BLaER1 (cell line): ENCODE data around the gene PDP2.

Experiments used
- H3K27ac ChIP-seq: shearing (Covaris generic); formaldehyde crosslinking; 2 replicates; pipeline ENCODE4 v1.8.1; 2022
- H3K27me3 ChIP-seq: shearing (Covaris generic); formaldehyde crosslinking; 2 replicates; pipeline ENCODE4 v1.8.1; 2022
- H3K36me3 ChIP-seq: shearing (Covaris generic); formaldehyde crosslinking; 2 replicates; pipeline ENCODE4 v1.8.1; 2022
- H3K4me1 ChIP-seq: shearing (Covaris generic); formaldehyde crosslinking; 2 replicates; pipeline ENCODE4 v1.8.1; 2022
- H3K4me2 ChIP-seq: shearing (Covaris generic); formaldehyde crosslinking; 2 replicates; pipeline ENCODE4 v1.8.1; 2022
- H3K4me3 ChIP-seq: shearing (Covaris generic); formaldehyde crosslinking; 2 replicates; pipeline ENCODE4 v1.8.1; 2022
- H3K9ac ChIP-seq: shearing (Covaris generic); formaldehyde crosslinking; 2 replicates; pipeline ENCODE4 v1.8.1; 2022
- H3K9me3 ChIP-seq: shearing (Covaris generic); formaldehyde crosslinking; 2 replicates; pipeline ENCODE4 v1.8.1; 2022
- H4K20me1 ChIP-seq: shearing (Covaris generic); formaldehyde crosslinking; 2 replicates; pipeline ENCODE4 v1.8.1; 2022
- Cebpa-rat ChIP-seq: shearing (Covaris generic); IDR thresholded peaks from 2 replicates; pipeline ENCODE4 v1.8.1; 2022

PDP2 gene

GRCh38 chr16:66880288-66881013 is at the start of gene PDP2:
PDP2 (plus strand) TSS chr16:66880515; CDS start chr16:66884285, 3,770 bp downstream.
- peaks cover 7% of the 10 kb centered on the region for H3K9me3 ChIP-seq
- H3K4me2 ChIP-seq: peak within 1 kb of the TSS; percentile 96
- H3K36me3 ChIP-seq: peaks cover 29% of the 10 kb centered on the region
- H3K4me1 ChIP-seq: peaks cover 91% of the 10 kb centered on the region
- peaks cover 47% of the 10 kb centered on the region for H4K20me1 ChIP-seq
- H3K27ac ChIP-seq: peak within 1 kb of the TSS; percentile 90
- peak within 1 kb of the TSS; percentile 91 for H3K9ac ChIP-seq
- peak within 1 kb of the TSS; percentile 94 for H3K4me3 ChIP-seq
- TF ChIP-seq Cebpa-rat: peak; percentile 41; the same call in 1 of the 2 replicates
- no peaks in the 10 kb centered on the region for H3K27me3 ChIP-seq

GRCh38 chr16:66832190-66832589 is 48.1 kb upstream of the PDP2 start:
- Histone ChIP-seq H3K4me1 (peaks cover 24% of the 10 kb centered on the region), H4K20me1 (peaks cover 27% of the 10 kb centered on the region), H3K27ac (no peak overlapping the region), H3K4me3 (no peak overlapping the region), H3K27me3 (no peaks in the 10 kb centered on the region), H3K9me3 (no peaks in the 10 kb centered on the region), H3K4me2 (no peak overlapping the region), H3K36me3 (peaks cover 17% of the 10 kb centered on the region), H3K9ac (no peak overlapping the region)
- TF ChIP-seq Cebpa-rat: no peak

GRCh38 chr16:66832661-66833305 is 47.5 kb upstream of the PDP2 start:
- peaks cover 22% of the 10 kb centered on the region for H3K4me1 ChIP-seq
- H4K20me1 ChIP-seq: peaks cover 21% of the 10 kb centered on the region
- no peak overlapping the region for H3K4me3 ChIP-seq
- no peak overlapping the region for H3K4me2 ChIP-seq
- H3K27me3 ChIP-seq: no peaks in the 10 kb centered on the region
- peaks cover 2% of the 10 kb centered on the region; the same call in 1 of the 2 replicates for H3K9me3 ChIP-seq
- peaks cover 11% of the 10 kb centered on the region for H3K36me3 ChIP-seq
- TF ChIP-seq Cebpa-rat: no peak
- no peak overlapping the region for H3K27ac ChIP-seq
- no peak overlapping the region for H3K9ac ChIP-seq

GRCh38 chr16:66834746-66835145 is 45.6 kb upstream of the PDP2 start:
- no peak overlapping the region for H3K9ac ChIP-seq
- H3K4me2 ChIP-seq: no peak overlapping the region
- no peaks in the 10 kb centered on the region for H3K27me3 ChIP-seq
- no peak overlapping the region for H3K4me3 ChIP-seq
- TF ChIP-seq Cebpa-rat: no peak
- H3K27ac ChIP-seq: no peak overlapping the region
- H3K9me3 ChIP-seq: peaks cover 8% of the 10 kb centered on the region; the same call in 1 of the 2 replicates
- peaks cover 3% of the 10 kb centered on the region for H3K4me1 ChIP-seq
- no peaks in the 10 kb centered on the region for H3K36me3 ChIP-seq
- H4K20me1 ChIP-seq: 0 out of 2 replicates have a peak, but pooled peaks cover 1% of the 10 kb centered on the region

- Histone ChIP-seq H3K36me3 (no peaks in the 10 kb centered on the region), H3K27me3 (peaks cover 36% of the 10 kb centered on the region), H3K27ac (no peak overlapping the region)
Measured at GRCh38 chr16:66840883-66841282, 39.4 kb upstream of the PDP2 start.

GRCh38 chr16:66841366-66841765 is 38.9 kb upstream of the PDP2 start:
- H3K4me1 ChIP-seq: peaks cover 29% of the 10 kb centered on the region
- TF ChIP-seq Cebpa-rat: no peak

More at GRCh38 chr16:66840883-66841282, 39.4 kb upstream of the PDP2 start:
- Histone ChIP-seq H3K4me2 (peak overlapping the region; percentile 20; the same call in 1 of the 2 replicates), H3K4me3 (no peak overlapping the region), H3K4me1 (peaks cover 24% of the 10 kb centered on the region), H4K20me1 (no peaks in the 10 kb centered on the region), H3K9ac (no peak overlapping the region), H3K9me3 (peaks cover 8% of the 10 kb centered on the region; the same call in 1 of the 2 replicates)
- TF ChIP-seq Cebpa-rat: no peak

GRCh38 chr16:66842765-66843164 is 37.5 kb upstream of the PDP2 start:
- Histone ChIP-seq H3K4me2 (no peak overlapping the region), H4K20me1 (no peaks in the 10 kb centered on the region), H3K9ac (no peak overlapping the region), H3K4me1 (peaks cover 43% of the 10 kb centered on the region), H3K9me3 (peaks cover 6% of the 10 kb centered on the region; the same call in 1 of the 2 replicates), H3K27ac (no peak overlapping the region), H3K4me3 (no peak overlapping the region), H3K27me3 (peaks cover 44% of the 10 kb centered on the region), H3K36me3 (no peaks in the 10 kb centered on the region)
- TF ChIP-seq Cebpa-rat: no peak

More at GRCh38 chr16:66841366-66841765, 38.9 kb upstream of the PDP2 start:
- H3K9me3 ChIP-seq: peaks cover 8% of the 10 kb centered on the region; the same call in 1 of the 2 replicates
- H4K20me1 ChIP-seq: no peaks in the 10 kb centered on the region
- H3K4me2 ChIP-seq: peak overlapping the region; percentile 20; the same call in 1 of the 2 replicates
- peaks cover 41% of the 10 kb centered on the region for H3K27me3 ChIP-seq
- no peak overlapping the region for H3K9ac ChIP-seq
- no peak overlapping the region for H3K27ac ChIP-seq
- H3K4me3 ChIP-seq: no peak overlapping the region
- H3K36me3 ChIP-seq: no peaks in the 10 kb centered on the region

- TF ChIP-seq Cebpa-rat: no peak
- peaks cover 44% of the 10 kb centered on the region for H3K27me3 ChIP-seq
- no peak overlapping the region for H3K4me3 ChIP-seq
- no peaks in the 10 kb centered on the region for H4K20me1 ChIP-seq
- H3K4me2 ChIP-seq: no peak overlapping the region
- peaks cover 47% of the 10 kb centered on the region for H3K4me1 ChIP-seq
- 0 out of 2 replicates have a peak, but pooled peaks cover 1% of the 10 kb centered on the region for H3K9me3 ChIP-seq
- no peak overlapping the region for H3K9ac ChIP-seq
- no peaks in the 10 kb centered on the region for H3K36me3 ChIP-seq
- no peak overlapping the region for H3K27ac ChIP-seq
Measured at GRCh38 chr16:66843191-66843590, 37.1 kb upstream of the PDP2 start.

GRCh38 chr16:66844009-66844341 is 36.3 kb upstream of the PDP2 start:
- H3K4me2 ChIP-seq: peak overlapping the region; percentile 82
- TF ChIP-seq Cebpa-rat: no peak
- H3K9ac ChIP-seq: no peak overlapping the region
- peaks cover 49% of the 10 kb centered on the region for H3K4me1 ChIP-seq
- no peaks in the 10 kb centered on the region for H3K36me3 ChIP-seq
- peaks cover 44% of the 10 kb centered on the region for H3K27me3 ChIP-seq
- no peaks in the 10 kb centered on the region for H4K20me1 ChIP-seq
- no peaks in the 10 kb centered on the region for H3K9me3 ChIP-seq
- H3K27ac ChIP-seq: no peak overlapping the region
- no peak overlapping the region for H3K4me3 ChIP-seq
